Neural cell (in vitro differentiated cells): ENCODE results near the gene LMF2. TPM values are rescaled to one million over a fixed set of nuclear protein-coding genes. Genes with fewer than 3 reads are reported as not detected.
A peak's percentile ranks its signal among the peaks of the same experiment; 100 is the strongest.

ENCODE experiments used
- H2AFZ ChIP-seq: fragments of 200-600, 300-800 bp; sonication (generic), shearing (Covaris generic); 2 replicates; pipeline ENCODE4 v1.6.0; 2014; ENCODE audit warnings: low read depth, mild to moderate bottlenecking, antibody characterized with exemption, low read length, moderate library complexity
- H3F3A ChIP-seq: fragments of 200-600 bp; shearing (Covaris generic); 2 replicates; pipeline ENCODE4 v1.6.1; 2016; ENCODE audit warnings: mild to moderate bottlenecking, moderate library complexity, mixed read lengths, antibody characterized with exemption, low read length; ENCODE audit not compliant: insufficient read depth, poor library complexity, severe bottlenecking
- H3K27ac ChIP-seq: fragments of 200-600, 300-800 bp; sonication (generic), shearing (Covaris generic); 2 replicates; pipeline ENCODE4 v1.5.1; 2014; ENCODE audit warnings: mild to moderate bottlenecking, low read length, moderate library complexity
- H3K27me3 ChIP-seq: fragments of 300-800, 200-600 bp; sonication (generic), shearing (Covaris generic); 2 replicates; pipeline ENCODE4 v1.6.0; 2014; ENCODE audit warnings: mild to moderate bottlenecking, low read depth, low read length, moderate library complexity; ENCODE audit not compliant: insufficient read depth
- H3K36me3 ChIP-seq: fragments of 300-800, 200-600 bp; sonication (generic), shearing (Covaris generic); 2 replicates; pipeline ENCODE4 v1.5.1; 2014; ENCODE audit warnings: mild to moderate bottlenecking, antibody characterized with exemption, low read length, moderate library complexity; ENCODE audit not compliant: insufficient read depth
- H3K4me2 ChIP-seq: fragments of 300-800, 200-600 bp; sonication (generic), shearing (Covaris generic); 2 replicates; pipeline ENCODE4 v1.6.0; 2014; ENCODE audit warnings: mild to moderate bottlenecking, low read length
- H3K4me3 ChIP-seq: fragments of 300-800, 200-600 bp; sonication (generic), shearing (Covaris generic); 2 replicates; pipeline ENCODE4 v1.5.1; 2014; ENCODE audit warnings: mild to moderate bottlenecking, low read length, moderate library complexity
- H3K79me2 ChIP-seq: fragments of 200-600 bp; shearing (Covaris generic); replicated peaks from 2 replicates; pipeline ENCODE4 v1.6.0; 2014; ENCODE audit warnings: mild to moderate bottlenecking, low read length, moderate library complexity; ENCODE audit not compliant: insufficient read depth
- H3K9ac ChIP-seq: fragments of 300-800, 200-600 bp; sonication (generic), shearing (Covaris generic); 2 replicates; pipeline ENCODE4 v1.6.1; 2016; ENCODE audit warnings: mild to moderate bottlenecking, low read length, mixed read lengths
- H3K9me2 ChIP-seq: fragments of 200-600 bp; shearing (Covaris generic); 2 replicates; pipeline ENCODE4 v1.6.1; 2016; ENCODE audit warnings: mild to moderate bottlenecking, low read length, mixed read lengths; ENCODE audit not compliant: insufficient read depth
- H3K9me3 ChIP-seq: fragments of 200-600, 300-800 bp; sonication (generic), shearing (Covaris generic); 2 replicates; pipeline ENCODE4 v1.6.1; 2016; ENCODE audit warnings: mild to moderate bottlenecking, mixed run types, low read length, moderate library complexity, mixed read lengths
- H4K20me1 ChIP-seq: fragments of 200-600 bp; shearing (Covaris generic); 2 replicates; pipeline ENCODE4 v1.6.1; 2016; ENCODE audit warnings: mild to moderate bottlenecking, mixed run types; ENCODE audit not compliant: insufficient read depth
- CTCF ChIP-seq: fragments of 450-650 bp; IDR thresholded peaks from 2 replicates; pipeline ENCODE4 v1.5.1; 2014; ENCODE audit warnings: antibody characterized with exemption, mild to moderate bottlenecking, moderate library complexity; ENCODE audit not compliant: poor library complexity, severe bottlenecking
- EP300 ChIP-seq: fragments of 450-650 bp; conservative IDR thresholded peaks from 2 replicates; pipeline ENCODE4 v1.6.1; 2014; ENCODE audit warnings: antibody characterized with exemption, mild to moderate bottlenecking, moderate library complexity; ENCODE audit not compliant: poor library complexity, severe bottlenecking
- EZH2 ChIP-seq: fragments of 200-600, 300-800 bp; shearing (Covaris generic), sonication (generic); IDR thresholded peaks from 2 replicates; pipeline ENCODE4 v1.6.1; 2014; ENCODE audit warnings: antibody characterized with exemption, low read length, borderline replicate concordance, mild to moderate bottlenecking; ENCODE audit not compliant: insufficient read depth, poor library complexity, severe bottlenecking
- MXI1 ChIP-seq: fragments of 450-650 bp; conservative IDR thresholded peaks from 2 replicates; pipeline ENCODE4 v1.6.1; 2014; ENCODE audit warnings: antibody characterized with exemption, mild to moderate bottlenecking; ENCODE audit not compliant: poor library complexity, severe bottlenecking
- POLR2AphosphoS5 ChIP-seq: IDR thresholded peaks from 2 replicates; pipeline ENCODE4 v1.6.1; 2012
- RAD21 ChIP-seq: fragments of 450-650 bp; conservative IDR thresholded peaks from 2 replicates; pipeline ENCODE4 v1.6.1; 2014; ENCODE audit warnings: antibody characterized with exemption, mild to moderate bottlenecking, moderate library complexity
- REST ChIP-seq: IDR thresholded peaks from 2 replicates; pipeline ENCODE4 v1.6.1; 2012; ENCODE audit warnings: borderline replicate concordance
- SMC3 ChIP-seq: fragments of 450-650 bp; conservative IDR thresholded peaks from 2 replicates; pipeline ENCODE4 v1.6.1; 2014; ENCODE audit warnings: antibody characterized with exemption, mild to moderate bottlenecking, moderate library complexity; ENCODE audit not compliant: poor library complexity
- TAF1 ChIP-seq: IDR thresholded peaks from 2 replicates; pipeline ENCODE4 v1.6.1; 2012; ENCODE audit warnings: low read depth
- polyA plus RNA-seq: library from polyadenylated mRNA; depleted of rRNA; stranded (reverse); fragments of >200 nt; gene quantifications from 2 replicates; pipeline ENCODE4 v1.2.3, GENCODE V29; 2014

The LMF2 gene
- polyA plus RNA-seq, 1 donor from 2014 or later, result 76.5 TPM

- Histone ChIP-seq H3K9ac (peak overlapping the region; percentile 86), H3F3A (no peaks in the 10 kb centered on the region), H3K79me2 (peaks cover 30% of the 10 kb centered on the region), H4K20me1 (no peaks in the 10 kb centered on the region), H3K27me3 (no peaks in the 10 kb centered on the region), H3K27ac (no peak overlapping the region), H3K9me3 (no peaks in the 10 kb centered on the region), H3K36me3 (no peaks in the 10 kb centered on the region), H2AFZ (no peak overlapping the region), H3K9me2 (no peaks in the 10 kb centered on the region), H3K4me2 (no peak overlapping the region), H3K4me3 (peak overlapping the region; percentile 94)
- no peak for TF ChIP-seq EZH2
- TF ChIP-seq EP300, result no peak
- no peak for TF ChIP-seq MXI1
- no peak for TF ChIP-seq POLR2AphosphoS5
- TF ChIP-seq RAD21, result no peak
- no peak for TF ChIP-seq REST
- no peak for TF ChIP-seq SMC3
- no peak for TF ChIP-seq CTCF
- no peak for TF ChIP-seq TAF1
These were observed 1.5 kb downstream of the LMF2 start for GRCh38 chr22:50505776-50506610.

GRCh38 chr22:50505276-50505775 lies 2.2 kb downstream of the LMF2 start:
- Histone ChIP-seq H3K4me3 (no peak overlapping the region), H3K36me3 (no peaks in the 10 kb centered on the region), H3K27me3 (no peaks in the 10 kb centered on the region), H2AFZ (no peak overlapping the region), H3K4me2 (no peak overlapping the region), H3K27ac (no peak overlapping the region), H4K20me1 (no peaks in the 10 kb centered on the region), H3K9me2 (no peaks in the 10 kb centered on the region), H3K9me3 (no peaks in the 10 kb centered on the region), H3K79me2 (peaks cover 26% of the 10 kb centered on the region), H3F3A (no peaks in the 10 kb centered on the region), H3K9ac (no peak overlapping the region)
- TF ChIP-seq POLR2AphosphoS5, result no peak
- TF ChIP-seq REST, result no peak
- no peak for TF ChIP-seq MXI1
- no peak for TF ChIP-seq CTCF
- no peak for TF ChIP-seq TAF1
